ENCODE measurements around the gene ARHGEF19. TPM values are rescaled to one million over a fixed set of nuclear protein-coding genes. Genes with fewer than 3 reads are reported as not detected.

ARHGEF19 gene
- total and polyA plus RNA-seq, 2 donors = 6.9 to 15.2 TPM

DNA sequence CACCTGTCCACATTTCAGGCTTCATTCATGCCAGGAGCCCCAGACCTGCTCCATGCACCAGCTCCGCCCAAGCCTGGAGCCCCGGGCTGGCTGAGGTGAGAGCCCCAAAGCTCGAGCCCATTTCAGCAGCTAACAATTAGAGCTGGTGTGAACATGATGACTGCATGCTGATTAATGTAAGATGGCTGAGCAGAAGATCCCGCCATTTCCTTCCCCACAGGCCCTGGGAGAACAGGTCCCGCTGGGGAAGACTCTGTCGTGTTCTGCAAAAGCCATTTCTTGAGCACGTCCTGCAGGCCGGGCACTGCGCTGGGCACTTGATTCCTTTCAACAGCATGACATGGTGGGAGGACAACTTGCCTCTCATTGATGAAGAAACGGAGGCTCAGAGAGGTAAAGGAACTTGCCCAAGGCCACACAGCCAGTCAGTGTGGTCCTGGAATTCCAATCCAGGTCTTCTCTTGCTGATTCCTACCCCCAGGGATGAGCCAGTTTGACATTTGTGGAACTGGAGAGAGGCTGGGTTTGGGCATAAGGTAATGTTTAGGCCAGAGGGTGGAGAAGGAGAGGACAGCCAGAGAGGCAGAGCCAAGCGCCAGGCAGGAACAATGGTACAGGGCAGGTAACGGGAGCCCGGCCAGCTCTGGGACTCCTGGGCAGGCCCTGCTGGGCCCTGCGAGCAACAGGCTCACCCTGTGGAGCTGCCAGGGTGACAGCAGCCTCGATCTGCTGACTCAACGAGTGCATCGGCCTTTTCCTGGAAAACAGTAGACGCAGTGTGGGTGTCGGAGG is 28.5 kb downstream of the ARHGEF19 start:
- WGBS = 83% methylated on average over 19 of the region's 19 CpGs
- no peak for DNase-seq (ENCODE audit: extremely low spot score)
- H3K27ac ChIP-seq (ENCODE audit: low read depth) = peak overlapping the region; percentile 59
- H3K36me3 ChIP-seq (ENCODE audit: insufficient read depth) = no peaks in the 10 kb centered on the region
- H3K4me1 ChIP-seq (ENCODE audit: insufficient read depth) = no peaks in the 10 kb centered on the region
- H3K4me3 ChIP-seq (ENCODE audit: low read depth, low read length) = no peak overlapping the region

DNA sequence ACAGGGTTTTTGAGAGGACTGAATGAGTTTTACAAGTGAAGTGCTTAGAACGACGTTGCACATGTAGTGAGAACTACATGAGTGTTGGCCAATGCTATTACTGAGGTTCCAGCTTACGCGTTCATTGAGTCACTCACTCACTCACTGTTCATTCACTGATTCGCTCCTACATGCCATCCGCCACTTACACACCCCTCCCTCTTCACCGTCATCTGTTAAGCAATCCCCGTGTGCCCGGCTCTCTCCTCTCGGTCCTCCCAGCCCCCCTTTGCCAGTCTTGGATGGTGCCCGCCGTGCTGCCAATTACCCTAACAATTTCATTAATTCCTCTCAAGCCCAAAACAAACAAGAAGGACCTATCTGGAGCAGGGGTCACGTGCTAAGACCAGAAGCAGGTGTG is 29.3 kb downstream of the ARHGEF19 start:
- H3K36me3 ChIP-seq (ENCODE audit: insufficient read depth) = no peaks in the 10 kb centered on the region
- peak overlapping the region; percentile 56 for H3K27ac ChIP-seq (ENCODE audit: low read depth)
- H3K4me1 ChIP-seq (ENCODE audit: insufficient read depth) = no peaks in the 10 kb centered on the region
- WGBS = 86% methylated on average over 13 of the region's 13 CpGs
- H3K4me3 ChIP-seq (ENCODE audit: low read depth, low read length) = no peak overlapping the region
- no peak for DNase-seq (ENCODE audit: extremely low spot score)

DNA sequence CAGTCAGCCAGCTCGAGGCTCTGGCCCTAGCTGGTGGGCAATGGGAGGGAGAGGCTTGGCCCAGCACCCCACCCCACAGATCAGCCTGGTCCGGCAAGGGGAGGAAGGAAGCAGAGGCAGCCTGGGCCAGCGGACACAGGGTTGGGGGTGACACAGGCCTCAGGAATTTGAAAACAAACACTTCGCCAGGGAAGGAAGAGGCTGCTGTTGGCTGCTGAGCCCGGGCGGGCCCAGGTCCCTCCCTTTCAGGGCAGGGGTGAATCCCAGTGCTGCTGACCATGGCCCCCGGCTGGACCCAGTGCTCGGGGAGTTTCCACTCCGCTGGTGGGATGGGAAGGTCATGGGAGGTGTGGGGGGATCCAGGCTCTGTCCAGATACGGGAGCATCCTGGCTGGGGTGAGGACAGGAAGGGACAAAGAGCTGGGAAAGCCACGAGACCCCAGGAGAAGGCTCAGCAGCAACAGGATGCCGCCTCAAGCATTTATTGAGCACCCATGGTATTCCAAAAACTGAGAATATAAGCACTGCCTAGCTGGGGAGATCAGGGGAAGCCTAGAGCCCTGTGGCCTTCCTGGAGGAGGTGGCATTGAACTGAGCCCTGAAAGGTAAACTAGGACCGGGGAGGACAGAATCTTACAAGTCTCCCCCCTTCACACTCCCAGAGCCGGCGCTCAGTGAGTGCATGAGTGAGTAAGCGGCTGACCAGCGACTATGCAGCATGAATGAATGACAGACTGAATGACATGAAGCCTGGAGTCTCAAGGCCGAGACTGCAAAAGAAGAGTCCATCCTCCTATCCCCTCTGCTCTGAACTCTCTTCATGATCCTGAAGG is 30.3 kb downstream of the ARHGEF19 start:
- WGBS = 39% methylated on average over 18 of the region's 18 CpGs
- peak overlapping the region; percentile 87 for H3K27ac ChIP-seq (ENCODE audit: low read depth)
- H3K36me3 ChIP-seq (ENCODE audit: insufficient read depth) = no peaks in the 10 kb centered on the region
- no peaks in the 10 kb centered on the region for H3K4me1 ChIP-seq (ENCODE audit: insufficient read depth)
- peak; percentile 79 for DNase-seq (ENCODE audit: extremely low spot score)
- no peak overlapping the region for H3K4me3 ChIP-seq (ENCODE audit: low read depth, low read length)

DNA sequence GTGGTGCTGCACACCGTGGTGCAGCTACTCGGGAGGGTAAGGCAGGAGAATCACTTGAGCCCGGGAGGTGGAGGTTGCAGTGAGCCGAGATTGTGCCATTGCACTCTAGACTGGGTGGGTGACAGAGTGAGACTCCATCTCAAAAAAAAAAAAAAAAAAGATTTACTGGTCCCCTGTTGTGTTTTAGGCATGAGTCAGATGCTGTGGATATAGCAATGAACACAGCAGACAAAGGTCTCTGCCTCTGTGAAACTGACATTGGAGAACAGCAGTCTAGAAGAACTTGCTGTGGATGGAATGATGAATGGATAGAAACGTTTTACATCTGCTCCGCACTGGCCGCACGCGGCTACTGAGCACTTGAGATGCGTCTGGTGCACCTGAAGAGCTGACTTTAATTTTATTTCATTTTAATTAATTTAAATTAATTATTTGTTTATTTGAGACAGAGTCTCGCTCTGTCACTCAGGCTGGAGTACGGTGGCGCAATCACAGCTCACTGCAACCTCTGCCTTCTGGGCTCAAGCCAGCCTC is 32.1 kb downstream of the ARHGEF19 start:
- Histone ChIP-seq H3K27ac (ENCODE audit: low read depth) (no peak overlapping the region), H3K4me1 (ENCODE audit: insufficient read depth) (peaks cover 2% of the 10 kb centered on the region), H3K4me3 (ENCODE audit: low read depth, low read length) (no peak overlapping the region), H3K36me3 (ENCODE audit: insufficient read depth) (no peaks in the 10 kb centered on the region)
- WGBS = 92% methylated on average over 13 of the region's 13 CpGs
- no peak for DNase-seq (ENCODE audit: extremely low spot score)

DNA sequence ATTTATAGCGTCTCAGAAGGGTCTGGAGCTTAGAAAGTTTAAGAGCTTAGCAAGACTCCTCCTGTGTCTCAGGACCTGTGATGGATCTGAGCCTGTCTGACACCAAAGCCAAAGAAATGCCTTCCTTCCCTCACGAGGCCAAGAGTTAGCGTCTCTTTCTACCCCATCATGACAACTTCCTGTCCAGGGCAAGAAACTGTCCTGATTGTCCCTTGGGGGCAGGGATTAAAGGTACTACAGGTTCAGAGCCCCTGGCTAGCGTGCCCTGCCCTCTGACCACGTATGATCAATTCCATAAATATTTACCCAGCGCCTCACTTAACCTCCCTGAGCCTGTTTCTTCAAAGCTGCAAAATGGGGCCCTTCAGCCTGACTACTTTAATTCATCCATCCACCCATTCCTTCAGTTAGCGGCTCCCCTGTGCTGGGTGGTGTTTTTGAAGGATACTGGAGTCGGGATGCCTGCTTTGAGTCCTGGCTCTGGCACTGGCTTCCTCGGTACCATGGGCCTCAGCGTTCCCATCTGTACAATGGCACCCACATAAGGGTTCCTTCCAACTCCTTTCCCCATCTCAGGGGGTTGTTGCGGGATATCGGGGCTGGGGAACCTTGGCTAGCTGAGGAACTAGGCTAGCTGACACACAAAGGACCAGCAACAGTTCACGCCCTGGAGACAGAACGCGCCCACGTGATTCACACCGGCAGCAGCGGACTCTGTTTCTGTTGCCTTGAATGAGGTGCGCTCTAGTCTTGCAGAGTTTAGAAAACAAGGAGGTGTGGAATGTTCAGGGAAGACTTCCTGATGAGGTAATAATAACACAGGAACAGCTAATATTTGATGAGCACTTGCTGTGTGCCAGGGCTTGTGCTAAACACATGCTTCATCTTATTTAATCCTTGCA is 33.6 kb downstream of the ARHGEF19 start:
- DNase-seq (ENCODE audit: extremely low spot score) = no peak
- Histone ChIP-seq H3K27ac (ENCODE audit: low read depth) (no peak overlapping the region), H3K4me1 (ENCODE audit: insufficient read depth) (peaks cover 2% of the 10 kb centered on the region), H3K4me3 (ENCODE audit: low read depth, low read length) (no peak overlapping the region), H3K36me3 (ENCODE audit: insufficient read depth) (no peaks in the 10 kb centered on the region)
- 76% methylated on average over 19 of the region's 19 CpGs for WGBS

DNA sequence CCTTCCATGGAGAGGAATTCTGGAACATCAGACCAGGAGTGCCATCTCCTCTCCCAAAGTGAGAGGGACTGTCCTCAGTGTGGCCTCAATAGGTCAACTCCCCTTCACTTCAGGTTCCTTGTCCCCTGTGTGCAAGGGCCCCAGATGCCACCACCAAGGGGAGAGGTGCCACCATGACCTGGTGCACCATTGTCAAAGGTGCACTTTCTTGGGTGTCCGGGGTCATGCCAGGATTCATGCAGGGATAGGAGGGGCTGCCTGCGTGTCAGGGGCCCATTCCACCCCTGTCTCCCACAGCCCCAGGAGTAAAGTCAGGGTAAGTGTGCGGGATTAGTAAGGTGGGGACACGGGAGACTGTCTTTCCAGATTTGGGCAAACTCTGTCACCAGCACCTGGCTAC is 35.1 kb downstream of the ARHGEF19 start:
- no peaks in the 10 kb centered on the region for H3K36me3 ChIP-seq (ENCODE audit: insufficient read depth)
- no peak for DNase-seq (ENCODE audit: extremely low spot score)
- H3K27ac ChIP-seq (ENCODE audit: low read depth) = no peak overlapping the region
- WGBS = 96% methylated on average over 4 of the region's 4 CpGs
- peaks cover 2% of the 10 kb centered on the region for H3K4me1 ChIP-seq (ENCODE audit: insufficient read depth)
- no peak overlapping the region for H3K4me3 ChIP-seq (ENCODE audit: low read depth, low read length)

DNA sequence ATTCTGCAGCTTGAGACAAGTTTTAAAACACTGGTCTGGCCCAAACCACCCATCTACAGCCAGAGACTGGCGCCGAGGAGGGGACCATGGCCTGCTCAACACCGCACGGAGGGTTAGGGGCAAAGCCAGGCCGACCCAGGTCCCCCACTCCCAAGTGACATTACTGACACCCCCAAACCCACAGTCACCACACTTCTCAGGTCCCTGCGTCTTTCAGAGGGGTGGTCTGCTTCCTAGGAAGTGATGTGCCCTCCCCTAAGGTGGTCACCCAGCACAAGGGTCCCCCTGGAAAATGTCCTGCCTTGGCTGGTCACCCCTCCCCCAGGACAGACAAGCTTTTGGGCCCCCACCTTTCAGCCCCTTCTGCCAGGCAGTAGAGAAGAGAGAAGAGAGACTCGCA is 35.8 kb downstream of the ARHGEF19 start:
- H3K4me3 ChIP-seq (ENCODE audit: low read depth, low read length) = no peak overlapping the region
- peaks cover 2% of the 10 kb centered on the region for H3K4me1 ChIP-seq (ENCODE audit: insufficient read depth)
- WGBS = 84% methylated on average over 7 of the region's 7 CpGs
- DNase-seq (ENCODE audit: extremely low spot score) = no peak
- peak overlapping the region; percentile 70 for H3K27ac ChIP-seq (ENCODE audit: low read depth)
- no peaks in the 10 kb centered on the region for H3K36me3 ChIP-seq (ENCODE audit: insufficient read depth)

DNA sequence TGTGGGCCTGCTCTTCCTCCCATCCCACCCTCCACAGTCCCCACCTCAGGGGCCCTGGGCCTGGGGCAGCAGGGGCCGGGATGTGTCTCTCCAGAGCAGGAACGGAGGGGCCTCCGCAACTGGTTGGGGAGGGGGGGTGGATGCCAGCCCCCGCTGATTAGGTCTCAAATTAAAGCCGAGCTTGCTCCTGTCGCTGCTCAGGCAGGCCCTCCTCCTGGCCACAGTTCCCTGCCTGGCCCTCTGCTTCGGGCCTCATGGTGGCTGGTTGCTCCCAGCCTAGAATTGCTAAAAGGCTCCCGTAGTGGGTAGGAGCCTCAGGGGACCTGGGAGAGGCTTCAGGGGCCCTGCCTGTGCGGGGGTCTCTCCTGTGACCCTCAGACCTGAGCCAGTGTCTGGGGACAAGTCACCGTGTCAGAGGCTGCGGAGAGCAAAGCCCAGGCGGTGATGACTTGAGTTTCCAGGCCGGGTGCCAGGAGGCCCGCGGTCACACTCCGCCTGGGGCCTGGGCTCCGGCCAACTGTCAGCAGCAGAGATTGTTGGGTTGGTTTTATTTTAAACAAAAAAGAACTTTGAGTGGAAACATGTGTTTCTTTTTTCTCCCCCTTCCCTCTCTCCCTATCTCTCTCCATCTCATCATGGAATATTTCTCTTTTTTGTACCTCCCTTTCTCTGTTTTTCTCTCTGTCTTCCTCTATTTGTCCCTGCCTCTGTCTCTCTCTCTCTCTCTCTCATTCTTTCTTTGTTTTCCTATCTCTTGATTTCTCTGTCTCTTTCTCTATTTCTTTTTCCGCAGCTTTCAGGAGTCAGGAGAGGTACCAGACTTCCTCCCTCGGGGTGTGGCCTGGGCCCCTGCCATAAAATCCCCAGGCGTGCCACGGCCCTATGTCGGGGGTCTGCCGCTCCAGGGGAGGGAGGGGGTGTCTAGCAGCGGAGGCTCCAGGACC is 36.6 kb downstream of the ARHGEF19 start:
- peaks cover 2% of the 10 kb centered on the region for H3K4me1 ChIP-seq (ENCODE audit: insufficient read depth)
- peak; percentile 54 for DNase-seq (ENCODE audit: extremely low spot score)
- peak overlapping the region; percentile 94 for H3K27ac ChIP-seq (ENCODE audit: low read depth)
- 12% methylated on average over 24 of the region's 24 CpGs for WGBS
- no peak overlapping the region for H3K4me3 ChIP-seq (ENCODE audit: low read depth, low read length)
- no peaks in the 10 kb centered on the region for H3K36me3 ChIP-seq (ENCODE audit: insufficient read depth)

DNA sequence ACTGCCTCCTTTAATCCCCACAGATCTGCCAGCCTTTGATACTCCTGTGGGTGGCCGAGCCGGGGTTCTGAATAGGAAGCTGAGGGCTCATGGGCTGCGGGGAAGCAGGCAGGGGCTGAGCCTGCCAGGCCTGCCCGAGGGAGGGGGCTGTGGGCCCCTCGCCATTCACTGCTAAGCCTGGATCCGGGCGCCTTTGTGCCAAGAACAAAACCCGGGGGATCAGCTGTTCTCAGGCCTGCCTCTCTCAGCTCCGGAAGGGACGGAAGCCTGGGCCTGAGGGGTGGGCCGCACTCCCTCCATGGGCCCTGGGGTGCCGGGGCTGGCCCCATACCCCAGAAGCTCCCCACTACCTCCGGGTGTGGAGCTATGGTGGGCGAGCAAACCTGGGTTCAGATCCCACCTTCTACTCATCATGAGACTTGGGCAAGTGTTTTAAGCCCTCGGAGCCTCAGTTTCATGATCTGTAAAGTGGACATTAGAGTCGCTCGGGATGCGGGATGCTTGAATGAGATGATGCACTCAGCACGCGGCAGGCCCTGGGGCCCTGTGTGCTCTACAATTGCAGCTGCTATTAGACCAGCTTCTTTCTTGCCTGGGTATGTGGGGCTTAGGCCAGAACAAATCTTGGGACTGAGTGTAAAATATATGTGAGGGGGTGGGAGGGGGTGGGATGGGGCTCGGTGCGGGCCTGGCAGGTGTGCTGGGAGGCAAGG is 37.4 kb downstream of the ARHGEF19 start:
- 58% methylated on average over 22 of the region's 22 CpGs for WGBS
- no peak for DNase-seq (ENCODE audit: extremely low spot score)
- no peak overlapping the region for H3K27ac ChIP-seq (ENCODE audit: low read depth)
- peaks cover 2% of the 10 kb centered on the region for H3K4me1 ChIP-seq (ENCODE audit: insufficient read depth)
- no peaks in the 10 kb centered on the region for H3K36me3 ChIP-seq (ENCODE audit: insufficient read depth)
- no peak overlapping the region for H3K4me3 ChIP-seq (ENCODE audit: low read depth, low read length)

DNA sequence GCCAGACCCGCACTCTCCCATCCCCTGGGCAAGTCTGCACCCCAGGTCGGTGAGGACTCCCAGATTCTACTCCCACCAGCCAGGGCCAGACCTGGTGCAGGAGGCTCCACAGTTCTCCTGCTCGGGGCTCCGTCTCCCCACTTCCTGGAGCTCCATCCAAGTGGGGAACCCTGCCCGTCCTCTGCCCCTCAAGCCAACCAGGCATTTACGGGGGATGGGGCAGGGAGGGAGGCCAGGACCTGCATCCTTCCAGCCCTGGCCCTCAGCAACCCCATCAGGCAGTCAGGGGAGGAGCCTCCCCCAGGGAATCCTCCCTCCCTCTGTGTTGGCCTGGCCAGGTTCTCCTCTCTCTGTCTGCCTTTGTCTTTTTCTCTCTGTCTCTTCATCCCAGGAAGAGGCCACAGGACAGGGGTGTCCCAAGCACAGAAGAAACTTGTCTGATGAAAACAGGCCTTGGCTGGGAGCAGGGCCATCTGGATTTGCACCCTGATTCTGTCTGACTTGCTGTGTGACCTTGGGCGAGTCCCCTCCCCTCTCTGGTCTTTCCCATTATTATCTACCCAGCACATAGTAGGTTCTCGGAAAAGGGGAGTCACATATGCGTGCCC is 38.1 kb downstream of the ARHGEF19 start:
- Histone ChIP-seq H3K36me3 (ENCODE audit: insufficient read depth) (no peaks in the 10 kb centered on the region), H3K27ac (ENCODE audit: low read depth) (no peak overlapping the region), H3K4me1 (ENCODE audit: insufficient read depth) (peaks cover 2% of the 10 kb centered on the region), H3K4me3 (ENCODE audit: low read depth, low read length) (no peak overlapping the region)
- DNase-seq (ENCODE audit: extremely low spot score) = no peak
- WGBS = 85% methylated on average over 9 of the region's 9 CpGs

DNA sequence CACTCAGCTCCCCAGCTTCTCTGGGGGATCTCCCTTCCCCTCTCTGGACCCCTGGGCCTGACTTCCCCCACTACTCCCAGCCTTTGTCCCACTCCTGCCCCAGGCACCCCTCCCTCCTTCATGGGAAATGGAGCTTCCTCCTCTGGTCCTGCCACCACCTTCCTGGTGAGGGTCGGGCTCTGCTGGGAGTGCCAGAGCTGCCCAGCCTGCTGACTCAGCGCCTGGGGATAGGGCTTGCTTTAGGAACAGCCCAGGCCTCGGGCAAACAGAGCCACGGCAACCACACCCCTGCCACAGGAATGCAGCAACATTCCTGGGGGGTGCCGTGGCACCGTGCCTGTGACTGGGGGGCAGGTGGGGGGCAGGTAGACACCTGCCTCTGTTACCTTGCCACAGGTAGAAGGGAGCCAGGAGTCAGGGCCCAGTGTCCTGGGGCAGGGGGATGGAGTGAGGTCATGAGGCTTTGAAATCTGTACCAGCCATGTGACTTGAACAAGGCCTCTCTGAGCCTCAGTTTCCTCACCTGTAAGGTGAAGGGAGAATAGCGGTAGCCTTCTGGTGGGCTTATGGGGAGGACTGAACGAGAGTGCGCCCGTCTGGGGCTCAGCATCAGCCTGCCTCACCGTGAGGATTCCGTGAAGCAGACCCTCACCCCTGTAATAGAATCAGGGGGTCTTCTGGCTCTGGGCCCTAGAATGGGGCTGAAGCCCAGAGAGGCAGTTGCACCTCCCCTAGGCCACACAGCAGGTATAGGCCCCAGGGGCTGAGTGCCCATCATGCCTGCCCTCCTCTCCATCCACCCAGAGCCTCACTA is 38.8 kb downstream of the ARHGEF19 start:
- 70% methylated on average over 12 of the region's 12 CpGs for WGBS
- peak; percentile 56 for DNase-seq (ENCODE audit: extremely low spot score)
- Histone ChIP-seq H3K36me3 (ENCODE audit: insufficient read depth) (no peaks in the 10 kb centered on the region), H3K27ac (ENCODE audit: low read depth) (peak overlapping the region; percentile 81), H3K4me1 (ENCODE audit: insufficient read depth) (peaks cover 2% of the 10 kb centered on the region), H3K4me3 (ENCODE audit: low read depth, low read length) (no peak overlapping the region)

Data from urinary bladder (tissue), 4 donors.